ENCODE measurements around the gene SMIM20.

GRCh38 chr4:25926462-25926861 lies 12.4 kb downstream of the SMIM20 start:
- no peak for TF ChIP-seq CHD1 (IDR thresholded peaks at IDR 0.05; ENCODE audit: low read depth, low read length)
- TF ChIP-seq CTCF (conservative IDR thresholded peaks at IDR 0.05; ENCODE audit: low read depth, low read length), result no peak
- TF ChIP-seq MXI1 (IDR thresholded peaks at IDR 0.05; ENCODE audit: borderline replicate concordance, low read depth, low read length), result no peak
- no peak for TF ChIP-seq POLR2A (IDR thresholded peaks at IDR 0.05; ENCODE audit: low read depth, low read length)
- TF ChIP-seq MAFK (IDR thresholded peaks at IDR 0.05; ENCODE audit: low read depth, low read length), result no peak
- no peak for TF ChIP-seq SMC3 (IDR thresholded peaks at IDR 0.05; ENCODE audit: low read depth, low read length)
- TF ChIP-seq, protein P1, sequence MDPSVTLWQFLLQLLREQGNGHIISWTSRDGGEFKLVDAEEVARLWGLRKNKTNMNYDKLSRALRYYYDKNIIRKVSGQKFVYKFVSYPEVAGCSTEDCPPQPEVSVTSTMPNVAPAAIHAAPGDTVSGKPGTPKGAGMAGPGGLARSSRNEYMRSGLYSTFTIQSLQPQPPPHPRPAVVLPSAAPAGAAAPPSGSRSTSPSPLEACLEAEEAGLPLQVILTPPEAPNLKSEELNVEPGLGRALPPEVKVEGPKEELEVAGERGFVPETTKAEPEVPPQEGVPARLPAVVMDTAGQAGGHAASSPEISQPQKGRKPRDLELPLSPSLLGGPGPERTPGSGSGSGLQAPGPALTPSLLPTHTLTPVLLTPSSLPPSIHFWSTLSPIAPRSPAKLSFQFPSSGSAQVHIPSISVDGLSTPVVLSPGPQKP (IDR thresholded peaks at IDR 0.05; ENCODE audit: borderline replicate concordance, low read depth, low read length), result no peak

All from IMR-90 (cell line).